NCI-H2227 treated with DMSO at 0.1 percent for 48 hours (cell line): ENCODE measurements around the gene PCDHGA4.
"Not testable (repeated sequence)": the region's sequence is repeated elsewhere in the genome, so short reads cannot be mapped to it uniquely, and the experiment has no call there.

ENCODE experiments used
- DNase-seq: peaks from one replicate; lab custom pipeline; 2025; lab: John Stamatoyannopoulos, UW

Gene PCDHGA4

GRCh38 chr5:141349917-141350619 is 4.8 kb upstream of the PCDHGA4 start, which contains the start of gene PCDHGB1:
PCDHGB1 (plus strand) TSS chr5:141350099; CDS start chr5:141350261, 162 bp downstream.
- DNase-seq, result peak; percentile 45

GRCh38 chr5:141351591-141351990 is 3.2 kb upstream of the PCDHGA4 start:
- no peak for DNase-seq

GRCh38 chr5:141355641-141356040 is 820 bp downstream of the PCDHGA4 start:
- no peak for DNase-seq

- no peak for DNase-seq
Observed at GRCh38 chr5:141356133-141356532, 1.3 kb downstream of the PCDHGA4 start.

- no peak for DNase-seq
Observed at GRCh38 chr5:141356950-141357349, 2.1 kb downstream of the PCDHGA4 start.

DNA sequence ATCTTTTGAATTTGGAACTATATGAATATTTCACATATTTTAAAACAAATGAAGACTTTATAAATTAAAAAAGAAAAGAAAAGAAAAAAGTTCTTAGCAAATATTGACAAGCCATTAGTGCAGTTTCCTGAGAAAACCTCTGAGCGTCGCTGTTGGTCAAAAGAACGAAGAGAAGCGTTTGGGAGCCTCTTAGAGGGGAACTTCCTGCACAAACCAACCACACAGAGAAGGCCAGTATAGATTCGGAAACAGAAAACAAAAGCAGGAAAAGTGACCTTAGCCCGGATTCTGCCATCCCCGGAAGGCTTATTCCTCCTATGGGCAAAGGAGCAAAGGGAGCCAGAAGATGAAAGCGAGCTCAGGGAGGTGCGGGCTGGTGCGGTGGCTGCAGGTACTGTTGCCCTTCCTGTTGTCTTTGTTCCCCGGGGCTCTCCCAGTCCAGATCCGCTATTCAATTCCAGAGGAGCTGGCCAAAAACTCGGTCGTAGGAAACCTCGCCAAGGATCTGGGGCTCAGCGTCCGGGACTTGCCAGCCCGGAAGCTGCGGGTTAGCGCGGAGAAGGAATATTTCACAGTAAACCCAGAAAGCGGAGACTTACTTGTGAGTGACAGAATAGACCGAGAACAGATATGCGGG is 5.1 kb downstream of the PCDHGA4 start, which contains the start of gene PCDHGB2:
Gene PCDHGB2, plus strand, starts transcription at position 205 of the 637 bp plus-strand sequence. Its CDS starts 142 bp downstream, at position 347.
- no peak for DNase-seq

GRCh38 chr5:141360685-141361084 is 5.9 kb downstream of the PCDHGA4 start:
- DNase-seq, result no peak

DNA sequence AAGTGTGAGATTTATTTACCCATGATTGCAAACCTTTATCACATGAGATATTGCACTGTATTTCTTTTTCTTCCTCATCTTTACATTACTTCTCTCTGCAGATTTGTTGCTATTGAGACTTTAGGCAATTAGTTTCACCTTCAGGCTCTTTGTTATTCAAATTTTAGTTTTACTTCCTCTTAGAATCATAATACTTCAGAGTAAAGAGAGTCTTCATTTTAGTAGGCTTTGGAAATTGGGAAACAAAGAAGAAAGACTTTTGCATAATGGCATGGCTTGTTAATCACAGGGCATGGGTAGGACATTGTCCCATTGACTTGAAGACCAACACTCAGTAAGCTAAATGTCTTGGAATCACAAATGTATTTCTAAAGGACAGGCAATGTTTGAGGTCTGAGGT is 7.9 kb downstream of the PCDHGA4 start:
- no peak for DNase-seq

GRCh38 chr5:141363952-141364660 is 9.3 kb downstream of the PCDHGA4 start, which contains the start of gene PCDHGA5:
PCDHGA5 (plus strand) TSS chr5:141364162; CDS start chr5:141364331, 169 bp downstream.
- DNase-seq, result no peak

GRCh38 chr5:141366016-141366896 is 11.4 kb downstream of the PCDHGA4 start:
- no peak for DNase-seq

DNA sequence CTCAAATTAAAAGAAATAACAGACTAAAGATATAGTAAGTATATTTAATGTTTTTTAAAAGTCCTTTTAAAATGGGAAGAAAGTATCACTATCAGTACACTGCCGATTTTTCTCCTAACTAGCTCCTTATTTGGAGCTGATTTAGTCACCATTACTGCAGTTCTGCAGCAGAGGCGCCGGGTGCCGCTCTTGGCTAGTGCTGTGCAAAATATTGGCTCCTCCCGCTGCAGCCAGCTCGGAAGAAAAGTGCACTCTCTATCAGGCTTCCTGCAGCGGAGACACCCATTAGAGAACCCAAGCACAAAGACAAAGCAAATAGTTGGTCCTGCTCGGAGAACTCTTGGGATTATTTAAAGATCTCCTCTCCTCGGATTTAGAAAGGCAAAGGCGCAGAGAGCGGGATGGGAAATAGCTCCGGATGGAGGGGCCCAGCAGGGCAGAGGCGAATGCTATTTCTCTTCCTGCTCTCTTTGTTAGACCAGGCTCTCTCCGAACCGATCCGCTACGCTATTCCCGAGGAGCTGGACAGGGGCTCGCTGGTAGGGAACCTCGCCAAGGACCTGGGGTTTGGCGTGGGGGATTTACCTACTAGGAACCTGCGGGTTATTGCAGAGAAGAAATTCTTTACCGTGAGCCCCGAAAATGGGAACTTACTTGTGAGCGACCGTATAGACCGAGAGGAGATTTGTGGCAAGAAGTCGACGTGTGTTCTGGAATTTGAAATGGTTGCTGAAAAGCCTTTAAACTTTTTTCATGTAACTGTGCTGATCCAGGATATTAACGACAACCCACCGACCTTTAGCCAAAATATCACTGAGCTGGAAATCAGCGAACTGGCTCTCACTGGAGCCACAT is 15.4 kb downstream of the PCDHGA4 start, which contains the start of gene PCDHGB3:
Gene PCDHGB3, plus strand, starts transcription at position 249 of the 855 bp plus-strand sequence. Its CDS starts 153 bp downstream, at position 402.
- DNase-seq, result no peak

GRCh38 chr5:141371572-141372475 is 17.0 kb downstream of the PCDHGA4 start:
- no peak for DNase-seq

GRCh38 chr5:141373673-141374317 is 19.0 kb downstream of the PCDHGA4 start, which contains the start of gene PCDHGA6:
PCDHGA6 (plus strand) TSS chr5:141373891; CDS start chr5:141374084, 193 bp downstream.
- no peak for DNase-seq

DNA sequence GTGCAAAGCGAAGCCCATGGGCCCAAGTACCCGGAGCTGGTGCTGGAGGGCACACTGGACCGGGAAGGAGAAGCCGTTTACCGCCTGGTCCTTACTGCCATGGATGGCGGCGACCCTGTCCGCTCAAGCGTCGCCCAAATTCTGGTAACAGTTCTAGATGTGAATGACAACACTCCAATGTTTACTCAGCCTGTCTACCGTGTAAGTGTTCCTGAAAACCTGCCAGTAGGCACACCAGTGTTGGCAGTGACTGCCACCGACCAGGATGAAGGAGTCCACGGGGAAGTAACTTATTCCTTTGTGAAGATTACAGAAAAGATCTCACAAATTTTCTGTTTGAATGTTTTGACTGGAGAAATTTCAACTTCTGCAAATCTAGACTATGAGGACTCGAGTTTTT is 19.8 kb downstream of the PCDHGA4 start:
- DNase-seq, result no peak

DNA sequence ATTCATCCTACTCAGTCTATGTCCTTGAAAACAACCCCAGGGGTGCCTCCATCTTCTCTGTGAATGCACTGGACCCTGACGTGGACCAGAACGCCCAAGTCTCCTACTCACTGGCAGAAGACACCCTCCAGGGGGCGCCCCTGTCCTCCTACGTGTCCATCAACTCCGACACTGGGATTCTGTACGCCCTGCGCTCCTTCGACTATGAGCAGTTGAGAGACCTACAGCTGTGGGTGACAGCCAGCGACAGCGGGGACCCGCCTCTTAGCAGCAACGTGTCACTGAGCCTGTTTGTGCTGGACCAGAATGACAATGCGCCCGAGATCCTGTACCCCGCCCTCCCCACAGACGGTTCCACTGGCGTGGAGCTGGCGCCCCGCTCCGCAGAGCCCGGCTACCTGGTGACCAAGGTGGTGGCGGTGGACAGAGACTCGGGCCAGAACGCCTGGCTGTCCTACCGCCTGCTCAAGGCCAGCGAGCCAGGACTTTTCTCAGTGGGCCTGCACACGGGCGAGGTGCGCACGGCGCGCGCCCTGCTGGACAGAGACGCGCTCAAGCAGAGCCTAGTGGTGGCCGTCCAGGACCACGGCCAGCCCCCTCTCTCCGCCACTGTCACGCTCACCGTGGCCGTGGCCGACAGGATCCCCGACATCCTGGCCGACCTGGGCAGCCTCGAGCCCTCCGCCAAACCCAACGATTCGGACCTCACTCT is 20.8 kb downstream of the PCDHGA4 start:
- DNase-seq, result not testable (repeated sequence)

GRCh38 chr5:141382469-141383294 is 27.9 kb downstream of the PCDHGA4 start, which contains the start of gene PCDHGA7:
PCDHGA7 (plus strand) TSS chr5:141382742; CDS start chr5:141382900, 158 bp downstream.
- peak; percentile 60 for DNase-seq

GRCh38 chr5:141383345-141383744 is 28.5 kb downstream of the PCDHGA4 start:
- no peak for DNase-seq
